Activated naive CD8-positive, alpha-beta T cell treated with anti-CD3 and anti-CD28 coated beads for 36 hours (primary cell): Measurements from ENCODE around the gene MB21D2. TPM values are rescaled to one million over a fixed set of nuclear protein-coding genes. Genes with fewer than 3 reads are reported as not detected.
A peak's percentile ranks its signal among the peaks of the same experiment; 100 is the strongest.

ENCODE experiments used
- DNase-seq: peaks from one replicate; pipeline ENCODE4 v3.0.0; 2021
- H3K27ac Mint-ChIP-seq: one replicate; pipeline ENCODE4 v1.8.0; 2022; ENCODE audit warnings: mild to moderate bottlenecking, moderate library complexity, mixed read lengths
- H3K27me3 Mint-ChIP-seq: one replicate; pipeline ENCODE4 v1.8.0; 2022; ENCODE audit warnings: mild to moderate bottlenecking, mixed read lengths
- H3K36me3 Mint-ChIP-seq: one replicate; pipeline ENCODE4 v1.8.0; 2021; ENCODE audit warnings: mild to moderate bottlenecking, mixed read lengths
- H3K4me1 Mint-ChIP-seq: one replicate; pipeline ENCODE4 v1.8.0; 2021; ENCODE audit warnings: mixed read lengths
- H3K4me3 Mint-ChIP-seq: one replicate; pipeline ENCODE4 v1.8.0; 2022; ENCODE audit warnings: mild to moderate bottlenecking, moderate library complexity, mixed read lengths
- H3K9me3 Mint-ChIP-seq: one replicate; pipeline ENCODE4 v1.8.0; 2022; ENCODE audit warnings: mixed read lengths
- total RNA-seq, 2 experiments: library from RNA; stranded (reverse); gene quantifications; one replicate each; pipeline ENCODE4 v1.2.3, GENCODE V29; 2021

Gene MB21D2
- total RNA-seq, 2 experiments from 2014 or later, result 6.4 to 6.6 TPM

DNA sequence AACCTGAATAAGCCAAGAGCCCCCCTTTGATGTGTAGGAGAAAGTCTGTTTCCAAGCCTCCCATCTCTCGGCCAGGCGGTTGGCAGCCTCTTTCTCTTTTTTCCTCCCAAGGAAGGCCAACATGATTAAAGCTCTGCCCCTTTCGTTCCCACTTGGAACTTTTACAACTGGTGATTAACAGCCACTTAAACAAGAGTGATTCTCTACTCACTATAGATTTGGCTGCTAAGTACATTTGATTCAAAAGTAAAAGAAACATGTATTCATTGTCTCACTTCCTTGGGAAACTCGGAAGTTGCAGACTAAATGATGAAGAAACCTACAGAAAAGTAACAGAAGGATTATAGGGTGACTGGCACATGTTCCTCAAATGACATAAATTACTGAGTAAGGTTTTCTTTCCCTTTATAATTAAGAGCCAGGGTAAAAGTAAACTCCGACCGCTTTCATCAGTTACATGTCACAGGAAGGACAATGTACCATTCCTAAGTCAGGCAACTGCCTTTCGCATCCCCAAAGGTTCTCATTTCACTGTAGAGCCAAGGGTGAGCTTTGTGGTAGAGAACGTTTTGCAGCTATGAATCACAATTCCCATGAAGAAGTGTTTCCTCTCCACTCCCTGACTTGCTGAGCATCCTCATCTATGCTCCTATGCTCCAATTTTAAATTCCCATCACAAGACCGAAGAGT, 72.7 kb downstream of the MB21D2 start:
- Mint-ChIP-seq H3K36me3 (peaks cover 3% of the 10 kb centered on the region), H3K9me3 (no peaks in the 10 kb centered on the region), H3K4me1 (peaks cover 4% of the 10 kb centered on the region), H3K27me3 (peaks cover 7% of the 10 kb centered on the region), H3K4me3 (no peak overlapping the region), H3K27ac (no peak overlapping the region)
- DNase-seq, result no peak

DNA sequence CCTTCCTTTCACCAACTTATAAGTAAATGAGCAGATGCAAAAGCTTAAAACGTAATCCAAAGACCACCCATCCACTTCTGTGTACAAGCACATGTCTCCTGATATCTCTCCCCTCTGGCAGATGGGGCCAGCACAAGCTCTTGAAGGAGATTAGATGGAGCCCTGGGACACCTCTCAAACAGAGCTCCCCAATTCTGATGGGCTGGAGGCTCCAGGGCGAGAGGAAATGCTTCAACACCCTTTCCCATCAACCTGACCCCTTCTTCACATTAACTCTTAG, 73.2 kb downstream of the MB21D2 start:
- no peaks in the 10 kb centered on the region for H3K9me3 Mint-ChIP-seq
- peaks cover 3% of the 10 kb centered on the region for H3K36me3 Mint-ChIP-seq
- no peak overlapping the region for H3K4me3 Mint-ChIP-seq
- peaks cover 4% of the 10 kb centered on the region for H3K4me1 Mint-ChIP-seq
- DNase-seq, result no peak
- H3K27ac Mint-ChIP-seq, result no peak overlapping the region
- peaks cover 7% of the 10 kb centered on the region for H3K27me3 Mint-ChIP-seq

DNA sequence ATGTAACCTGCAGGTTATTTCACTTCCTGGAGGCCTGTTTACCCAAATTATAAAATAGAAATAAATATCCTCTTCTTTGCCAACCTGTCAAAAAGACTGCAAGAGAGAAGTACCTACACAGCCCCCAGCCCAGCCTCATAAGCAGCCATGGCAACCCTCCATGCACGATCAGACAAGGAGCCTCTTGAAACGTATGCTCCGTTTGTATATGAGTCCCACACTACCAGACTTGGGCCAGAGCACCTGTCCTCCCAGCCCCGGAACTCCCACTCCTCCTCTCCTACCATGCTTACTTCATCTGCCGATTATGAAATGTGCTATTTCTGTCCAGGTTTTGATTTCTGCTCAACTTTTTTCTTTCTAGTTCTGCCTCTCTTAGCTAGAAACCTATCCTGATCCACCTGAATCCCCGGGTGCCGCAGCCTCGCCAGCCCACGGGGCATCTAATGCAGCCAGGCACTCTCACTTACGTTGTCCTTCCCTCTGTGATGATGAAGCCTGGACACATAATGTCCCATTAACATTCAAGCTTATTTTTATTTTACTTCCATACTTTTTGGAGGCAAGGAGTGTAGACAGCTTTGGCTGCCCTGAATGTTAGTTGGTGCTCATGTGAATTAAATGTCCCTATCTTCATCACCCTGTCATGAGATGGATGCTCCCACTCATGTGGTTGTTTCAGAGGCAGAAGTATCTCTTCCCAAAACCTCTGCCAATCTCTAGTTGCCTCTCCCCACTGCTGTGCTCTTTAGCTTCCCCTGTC, 73.8 kb downstream of the MB21D2 start:
- H3K27ac Mint-ChIP-seq, result no peak overlapping the region
- H3K27me3 Mint-ChIP-seq, result peaks cover 7% of the 10 kb centered on the region
- H3K9me3 Mint-ChIP-seq, result no peaks in the 10 kb centered on the region
- H3K4me3 Mint-ChIP-seq, result no peak overlapping the region
- DNase-seq, result no peak
- H3K36me3 Mint-ChIP-seq, result peaks cover 3% of the 10 kb centered on the region
- peaks cover 3% of the 10 kb centered on the region for H3K4me1 Mint-ChIP-seq

- no peak for DNase-seq
- Mint-ChIP-seq H3K4me1 (peaks cover 3% of the 10 kb centered on the region), H3K27me3 (peaks cover 7% of the 10 kb centered on the region), H3K36me3 (peaks cover 3% of the 10 kb centered on the region), H3K27ac (no peak overlapping the region), H3K9me3 (no peaks in the 10 kb centered on the region), H3K4me3 (no peak overlapping the region)
These were observed 74.5 kb downstream of the MB21D2 start for GRCh38 chr3:192843119-192843518.

DNA sequence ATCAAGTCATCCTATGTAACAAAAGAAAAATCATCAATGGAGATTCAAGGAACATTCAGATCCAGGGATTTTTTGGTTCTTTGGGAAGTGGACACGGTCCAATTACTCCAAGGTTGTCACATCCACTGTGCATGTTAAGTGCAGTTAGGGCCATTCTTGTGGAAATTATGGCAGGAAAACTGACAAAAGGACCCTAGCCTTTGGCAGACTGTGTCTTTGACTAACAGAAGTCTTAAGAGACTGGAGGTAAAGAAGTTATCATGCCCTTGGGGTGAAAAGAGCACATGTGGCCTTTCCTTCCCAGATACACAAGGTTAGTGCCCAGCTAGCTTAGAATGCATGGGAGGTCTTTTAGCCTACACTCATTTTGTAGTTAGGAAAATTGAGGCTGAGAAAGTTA, 74.9 kb downstream of the MB21D2 start:
- H3K4me1 Mint-ChIP-seq, result peaks cover 7% of the 10 kb centered on the region

DNA sequence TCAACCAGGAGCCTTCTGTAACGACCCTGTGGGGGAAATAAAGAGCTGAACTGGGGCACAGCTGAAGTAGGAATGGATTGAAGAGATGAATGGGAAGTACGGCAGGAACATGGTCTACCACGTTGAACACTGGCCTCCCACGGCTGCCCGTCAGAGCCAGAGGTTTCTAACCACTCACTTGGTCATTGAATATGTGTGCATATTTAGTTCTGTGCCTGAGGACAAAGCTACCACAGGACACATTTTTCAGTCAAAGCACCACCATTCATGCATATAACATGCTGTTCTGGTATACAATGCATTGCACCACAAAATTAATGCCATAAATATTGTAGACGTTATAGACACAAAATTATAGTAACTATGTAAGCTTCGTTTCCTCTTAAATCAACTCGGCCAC, 75.5 kb downstream of the MB21D2 start:
- Mint-ChIP-seq H3K4me3 (no peak overlapping the region), H3K4me1 (peaks cover 11% of the 10 kb centered on the region), H3K27me3 (peaks cover 7% of the 10 kb centered on the region), H3K36me3 (peaks cover 7% of the 10 kb centered on the region), H3K9me3 (no peaks in the 10 kb centered on the region), H3K27ac (no peak overlapping the region)
- no peak for DNase-seq

More for the DNA sequence above, 74.9 kb downstream of the MB21D2 start:
- no peak overlapping the region for H3K4me3 Mint-ChIP-seq
- no peaks in the 10 kb centered on the region for H3K9me3 Mint-ChIP-seq
- DNase-seq, result no peak
- no peak overlapping the region for H3K27ac Mint-ChIP-seq
- H3K36me3 Mint-ChIP-seq, result peaks cover 6% of the 10 kb centered on the region
- peaks cover 7% of the 10 kb centered on the region for H3K27me3 Mint-ChIP-seq

DNA sequence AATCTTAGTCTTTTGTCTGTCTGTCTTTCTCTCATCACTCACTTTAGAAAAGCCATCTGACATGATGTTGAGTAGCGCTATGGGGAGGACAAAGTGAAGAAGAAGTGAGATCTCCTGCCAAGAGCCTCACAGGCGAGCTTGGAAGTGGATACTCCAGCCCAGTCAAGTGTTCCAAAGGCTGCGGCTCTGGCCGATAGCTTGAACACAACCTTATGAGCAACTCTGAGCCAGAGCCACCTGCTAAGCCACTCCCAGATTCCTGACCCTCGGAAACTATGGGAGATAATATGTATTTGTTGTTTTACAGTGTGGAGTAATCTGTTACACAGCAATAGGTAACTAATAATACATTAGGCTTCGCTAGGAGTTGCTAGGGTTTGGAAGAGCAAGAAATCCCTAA, 76.2 kb downstream of the MB21D2 start:
- Mint-ChIP-seq H3K9me3 (no peaks in the 10 kb centered on the region), H3K4me1 (peaks cover 15% of the 10 kb centered on the region), H3K4me3 (no peak overlapping the region), H3K27ac (no peak overlapping the region), H3K36me3 (peaks cover 9% of the 10 kb centered on the region), H3K27me3 (peaks cover 7% of the 10 kb centered on the region)
- DNase-seq, result no peak

GRCh38 chr3:192840143-192840836, 77.4 kb downstream of the MB21D2 start:
- peaks cover 7% of the 10 kb centered on the region for H3K27me3 Mint-ChIP-seq
- no peaks in the 10 kb centered on the region for H3K9me3 Mint-ChIP-seq
- DNase-seq, result no peak
- H3K4me1 Mint-ChIP-seq, result peaks cover 19% of the 10 kb centered on the region
- peaks cover 9% of the 10 kb centered on the region for H3K36me3 Mint-ChIP-seq
- H3K27ac Mint-ChIP-seq, result no peak overlapping the region
- no peak overlapping the region for H3K4me3 Mint-ChIP-seq

GRCh38 chr3:192835818-192836815, 81.5 kb downstream of the MB21D2 start:
- Mint-ChIP-seq H3K27me3 (peaks cover 4% of the 10 kb centered on the region), H3K36me3 (peaks cover 6% of the 10 kb centered on the region), H3K4me1 (peaks cover 25% of the 10 kb centered on the region), H3K9me3 (peaks cover 1% of the 10 kb centered on the region), H3K27ac (peak overlapping the region; percentile 48), H3K4me3 (no peak overlapping the region)
- DNase-seq, result no peak

GRCh38 chr3:192834428-192834827, 83.2 kb downstream of the MB21D2 start:
- no peak for DNase-seq
- H3K36me3 Mint-ChIP-seq, result peaks cover 6% of the 10 kb centered on the region

GRCh38 chr3:192833177-192833890, 84.3 kb downstream of the MB21D2 start:
- peaks cover 28% of the 10 kb centered on the region for H3K4me1 Mint-ChIP-seq
- no peak overlapping the region for H3K27ac Mint-ChIP-seq
- no peak for DNase-seq
- H3K9me3 Mint-ChIP-seq, result peaks cover 1% of the 10 kb centered on the region
- H3K27me3 Mint-ChIP-seq, result peaks cover 4% of the 10 kb centered on the region
- no peak overlapping the region for H3K4me3 Mint-ChIP-seq
- H3K36me3 Mint-ChIP-seq, result peaks cover 6% of the 10 kb centered on the region

More at GRCh38 chr3:192834428-192834827, 83.2 kb downstream of the MB21D2 start:
- Mint-ChIP-seq H3K9me3 (peaks cover 1% of the 10 kb centered on the region), H3K4me1 (peaks cover 28% of the 10 kb centered on the region), H3K27me3 (peaks cover 4% of the 10 kb centered on the region), H3K27ac (no peak overlapping the region), H3K4me3 (no peak overlapping the region)

DNA sequence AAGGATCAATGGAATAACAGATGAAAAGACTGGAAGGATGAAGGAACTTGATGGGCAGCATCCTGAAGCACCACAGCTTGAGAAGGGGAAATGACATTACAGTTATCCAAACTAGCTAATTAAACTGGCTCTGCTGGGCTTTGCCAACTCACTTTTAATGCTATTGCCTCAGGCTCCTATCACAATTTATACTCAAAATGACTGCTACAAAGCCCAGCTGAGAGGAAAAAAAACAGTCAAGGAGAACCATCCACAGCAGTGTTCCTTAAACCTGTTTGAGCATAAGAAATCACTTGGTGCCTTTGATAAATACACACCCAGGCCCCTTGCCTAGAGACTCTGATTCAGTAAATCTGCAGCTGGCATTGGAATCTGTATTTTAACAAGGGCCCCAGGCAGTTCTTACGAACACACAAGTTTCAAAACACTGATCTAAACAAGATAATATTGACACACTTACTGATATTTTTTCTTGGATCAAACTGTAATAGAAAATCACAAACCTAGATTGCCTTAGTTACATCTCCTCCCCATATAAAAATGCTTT, 85.8 kb downstream of the MB21D2 start:
- H3K27ac Mint-ChIP-seq, result no peak overlapping the region
- DNase-seq, result no peak
- H3K9me3 Mint-ChIP-seq, result peaks cover 5% of the 10 kb centered on the region
- H3K4me1 Mint-ChIP-seq, result peaks cover 18% of the 10 kb centered on the region
- peaks cover 4% of the 10 kb centered on the region for H3K27me3 Mint-ChIP-seq
- no peak overlapping the region for H3K4me3 Mint-ChIP-seq
- peaks cover 4% of the 10 kb centered on the region for H3K36me3 Mint-ChIP-seq

GRCh38 chr3:192831111-192831644, 86.5 kb downstream of the MB21D2 start:
- peak overlapping the region; percentile 64 for H3K27ac Mint-ChIP-seq
- peaks cover 4% of the 10 kb centered on the region for H3K27me3 Mint-ChIP-seq
- peaks cover 16% of the 10 kb centered on the region for H3K4me1 Mint-ChIP-seq
- H3K9me3 Mint-ChIP-seq, result peaks cover 5% of the 10 kb centered on the region
- peak; percentile 17 for DNase-seq
- H3K4me3 Mint-ChIP-seq, result no peak overlapping the region
- peaks cover 4% of the 10 kb centered on the region for H3K36me3 Mint-ChIP-seq
